Activated naive CD8-positive, alpha-beta T cell treated with anti-CD3 and anti-CD28 coated beads, Interleukin-2, amount 10 ng/mL, durations not matched to agents 7 days and 5 days (primary cell): ENCODE measurements around the gene KRTAP5-1. TPM values are rescaled to one million over a fixed set of nuclear protein-coding genes. Genes with fewer than 3 reads are reported as not detected.

Experiments
- ATAC-seq: fragments of 150-1000 bp; cut with Tn5 transposase; one replicate; pipeline ENCODE4 v1.10.0; 2021; ENCODE audit warnings: low read depth, moderate library complexity
- POLR2A ChIA-PET: fragments of 350-600 bp; sonication (Branson Sonifier 250); formaldehyde crosslinking; loops from one replicate; lab custom pipeline; 2021; ENCODE audit warnings: antibody characterized with exemption; lab: Charles Lee
- DNase-seq: peaks from one replicate; pipeline ENCODE4 v3.0.0; 2021
- H3K27ac Mint-ChIP-seq: one replicate; pipeline ENCODE4 v1.8.0; 2022; ENCODE audit warnings: mild to moderate bottlenecking, mixed read lengths
- H3K27me3 Mint-ChIP-seq: one replicate; pipeline ENCODE4 v1.8.0; 2022; ENCODE audit warnings: mild to moderate bottlenecking, moderate library complexity, mixed read lengths
- H3K36me3 Mint-ChIP-seq: one replicate; pipeline ENCODE4 v1.8.0; 2021; ENCODE audit warnings: mild to moderate bottlenecking, mixed read lengths
- H3K4me1 Mint-ChIP-seq: one replicate; pipeline ENCODE4 v1.8.0; 2021; ENCODE audit warnings: mixed read lengths
- H3K4me3 Mint-ChIP-seq: one replicate; pipeline ENCODE4 v1.8.0; 2022; ENCODE audit warnings: mild to moderate bottlenecking, moderate library complexity, mixed read lengths
- H3K9me3 Mint-ChIP-seq: one replicate; pipeline ENCODE4 v1.8.0; 2021; ENCODE audit warnings: mixed read lengths
- total RNA-seq, 2 experiments: library from RNA; stranded (reverse); gene quantifications; one replicate each; pipeline ENCODE4 v1.2.3, GENCODE V29; 2021

The KRTAP5-1 gene
- total RNA-seq, 2 experiments from 2014 or later, result not detected

DNA sequence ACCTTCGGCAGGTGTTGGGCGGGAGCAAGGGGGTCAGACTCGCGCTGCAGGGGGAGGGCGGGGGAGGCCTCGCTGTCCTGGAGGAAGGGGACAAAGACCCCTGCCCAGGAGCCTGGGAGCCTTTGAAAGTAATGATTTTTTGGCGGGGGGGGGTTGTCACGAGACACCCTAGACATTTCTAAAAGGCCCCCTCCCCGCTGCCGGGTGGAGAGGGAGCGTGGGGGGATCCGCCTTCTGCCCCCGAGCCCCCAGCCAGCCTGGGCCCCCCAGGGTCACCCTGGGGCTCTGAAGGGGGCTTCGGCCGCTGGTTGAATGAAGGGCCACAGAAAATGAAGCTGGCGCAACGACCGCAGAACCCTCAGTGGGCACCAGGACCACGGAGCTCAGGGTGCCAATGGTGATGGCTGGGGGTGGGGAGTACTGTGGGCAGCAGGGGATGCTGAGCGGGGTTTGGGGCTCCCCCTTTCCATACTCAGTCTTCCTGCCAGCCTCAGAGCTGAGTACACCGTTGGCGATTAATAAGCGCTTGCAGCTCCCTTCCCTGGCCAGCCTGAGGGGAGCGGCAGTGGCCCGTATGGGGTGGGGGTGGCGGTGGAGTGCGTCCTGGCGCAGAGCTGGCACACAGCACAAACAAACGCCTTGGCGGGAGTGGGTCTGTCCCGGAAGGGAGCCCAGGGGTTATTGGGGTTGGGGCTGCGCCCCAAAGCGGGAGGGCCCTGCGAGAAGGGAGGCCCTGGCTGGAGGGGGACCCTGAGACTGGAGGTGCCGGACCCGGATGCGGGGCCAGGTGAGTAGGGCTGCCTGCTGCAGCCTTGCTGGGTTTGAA, 11.8 kb downstream of the KRTAP5-1 start:
- H3K27me3 Mint-ChIP-seq, result peaks cover 30% of the 10 kb centered on the region
- H3K4me3 Mint-ChIP-seq, result no peak overlapping the region
- POLR2A ChIA-PET, result interaction anchor here (0.9 to 1.1 kb wide), 2 partner anchors 26 to 311 kb away, joined by 4 read pairs; no protein-coding TSS in a partner anchor
- ATAC-seq (no peak), DNase-seq (peak; percentile 54)
- H3K9me3 Mint-ChIP-seq, result no peaks in the 10 kb centered on the region
- no peak overlapping the region for H3K27ac Mint-ChIP-seq
- H3K36me3 Mint-ChIP-seq, result no peaks in the 10 kb centered on the region
- no peaks in the 10 kb centered on the region for H3K4me1 Mint-ChIP-seq

DNA sequence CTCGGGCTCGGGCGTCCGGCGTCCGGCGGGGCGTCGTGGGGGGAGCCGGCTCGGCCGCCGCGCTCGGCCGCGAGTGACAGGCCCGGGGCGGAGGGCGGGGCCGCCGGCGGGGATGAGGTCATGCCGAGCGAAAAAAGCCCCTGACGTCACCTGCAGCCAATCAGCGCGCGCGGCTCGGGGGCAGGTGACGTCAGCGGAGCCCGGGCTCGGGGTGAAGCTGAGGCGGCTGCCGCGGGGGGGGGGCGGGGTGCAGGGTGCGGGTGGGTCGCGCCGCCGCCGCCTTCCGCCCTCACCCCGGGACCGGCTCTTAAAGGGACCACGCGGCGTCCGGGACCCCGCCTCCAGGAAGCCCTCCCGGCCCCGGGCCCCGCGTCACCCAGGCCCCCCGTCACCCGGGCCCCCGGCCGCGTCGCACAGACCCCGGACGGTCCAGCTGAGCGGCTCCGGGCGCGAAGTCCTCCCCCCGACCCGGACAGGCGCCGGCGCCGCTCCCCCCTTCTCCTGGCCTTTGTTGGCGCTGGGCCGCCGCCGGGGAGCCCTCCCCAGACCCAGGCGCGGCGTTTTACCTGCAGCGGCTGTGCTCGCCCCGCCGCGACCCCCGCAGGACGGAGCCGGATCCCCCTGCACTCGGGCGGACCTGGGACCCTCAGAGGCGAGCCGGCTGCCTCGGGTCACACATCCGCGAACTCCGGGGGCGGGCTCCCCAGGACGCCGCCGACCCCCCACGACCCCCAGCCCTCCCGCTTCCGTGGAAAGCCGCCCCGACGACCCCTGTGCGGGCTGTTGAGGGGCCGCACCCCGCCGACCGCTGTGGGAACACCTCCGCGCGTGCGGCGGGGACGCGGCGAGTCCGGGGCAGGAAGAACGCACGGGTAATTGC, 12.6 kb downstream of the KRTAP5-1 start, which contains the start of gene DUSP8:
DUSP8 (minus strand) TSS at position 75 of the 880 bp plus-strand sequence. CDS start 6,445 bp downstream, outside the sequence.
- H3K27ac Mint-ChIP-seq, result no peak within 1 kb of the TSS

GRCh38 chr11:1571760-1572196, 13.3 kb downstream of the KRTAP5-1 start:
- peak; percentile 6 for ATAC-seq
- H3K27me3 Mint-ChIP-seq, result peaks cover 28% of the 10 kb centered on the region
- POLR2A ChIA-PET, result no interaction called here
- no peak overlapping the region for H3K27ac Mint-ChIP-seq
- no peaks in the 10 kb centered on the region for H3K9me3 Mint-ChIP-seq
- H3K4me3 Mint-ChIP-seq, result no peak overlapping the region
- DNase-seq, result no peak
- no peaks in the 10 kb centered on the region for H3K4me1 Mint-ChIP-seq
- no peaks in the 10 kb centered on the region for H3K36me3 Mint-ChIP-seq

More for the DNA sequence above, 12.6 kb downstream of the KRTAP5-1 start, which contains the start of gene DUSP8:
- H3K36me3 Mint-ChIP-seq, result no peaks in the 10 kb centered on the region
- POLR2A ChIA-PET, result interaction anchor here (1.1 kb wide), 1 partner anchor 310 kb away, joined by 4 read pairs; no protein-coding TSS in a partner anchor
- ATAC-seq, result peak; percentile 78
- H3K4me1 Mint-ChIP-seq, result no peaks in the 10 kb centered on the region
- H3K9me3 Mint-ChIP-seq, result no peaks in the 10 kb centered on the region
- H3K27me3 Mint-ChIP-seq, result peaks cover 28% of the 10 kb centered on the region
- no peak within 1 kb of the TSS for H3K4me3 Mint-ChIP-seq
- peak; percentile 93 for DNase-seq

DNA sequence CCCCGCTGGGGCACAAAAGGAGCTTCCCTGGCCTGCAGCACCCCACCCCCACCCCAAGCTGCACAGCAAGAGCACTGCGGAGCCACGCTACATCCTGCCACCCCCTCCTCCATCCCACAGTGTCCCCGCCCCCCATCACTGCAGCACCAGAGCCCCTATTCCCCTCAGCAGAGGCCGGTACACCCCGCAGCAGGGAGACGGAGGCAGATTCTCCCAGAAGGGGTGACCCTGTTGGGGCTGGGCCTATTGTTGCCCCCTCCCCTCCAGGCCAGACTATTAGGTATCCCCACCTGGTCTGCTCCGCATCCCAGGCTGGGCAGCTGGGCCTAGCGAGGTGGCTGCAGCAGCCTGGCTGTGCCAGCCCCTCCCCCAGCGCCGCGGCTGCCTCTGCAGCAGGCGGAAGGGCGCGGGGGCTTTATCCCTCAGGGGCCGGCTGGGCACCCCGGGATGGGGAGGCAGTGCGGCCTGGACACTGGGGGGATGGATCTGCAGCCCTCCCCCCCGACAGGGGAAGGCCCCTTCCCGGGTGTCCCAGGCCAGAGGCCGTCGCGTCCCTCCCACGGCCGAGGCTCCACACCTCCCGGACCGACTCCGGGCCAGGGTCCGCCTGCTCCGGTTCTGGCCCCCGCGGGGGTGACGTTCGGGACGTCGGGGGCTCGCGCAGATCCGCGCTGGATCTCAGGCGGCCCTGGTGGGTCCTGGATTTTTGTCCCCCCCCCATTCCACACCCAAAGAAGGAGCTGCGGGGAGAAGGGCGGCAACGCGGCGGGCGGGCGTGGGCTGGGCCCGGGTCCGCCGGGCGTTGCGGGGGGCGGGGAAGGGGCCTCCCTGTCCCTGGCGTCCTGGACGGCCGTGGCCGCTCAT, 14.0 kb downstream of the KRTAP5-1 start:
- H3K27ac Mint-ChIP-seq, result no peak overlapping the region
- no peaks in the 10 kb centered on the region for H3K36me3 Mint-ChIP-seq
- peak; percentile 45 for DNase-seq
- no peaks in the 10 kb centered on the region for H3K4me1 Mint-ChIP-seq
- ATAC-seq, result no peak
- POLR2A ChIA-PET, result no interaction called here
- H3K27me3 Mint-ChIP-seq, result peaks cover 28% of the 10 kb centered on the region
- no peaks in the 10 kb centered on the region for H3K9me3 Mint-ChIP-seq
- H3K4me3 Mint-ChIP-seq, result peak overlapping the region; percentile 48

DNA sequence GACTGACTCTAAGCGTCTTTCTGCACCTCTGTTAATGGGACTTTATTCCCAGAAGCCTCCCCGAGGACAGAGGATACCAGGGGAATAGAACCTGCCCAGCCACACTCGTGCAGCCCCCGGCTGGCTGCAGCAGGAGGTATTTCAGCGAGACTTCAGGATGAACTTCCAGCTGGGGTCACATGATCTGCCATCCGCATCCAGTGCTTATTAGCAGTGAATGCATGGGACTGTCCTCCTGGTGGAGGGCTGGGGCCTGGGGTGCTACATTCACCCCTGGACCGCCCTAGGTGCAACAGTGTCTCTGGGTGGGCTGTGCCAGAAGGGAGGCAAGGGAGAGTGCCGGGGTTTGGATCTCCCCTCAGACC, 14.6 kb downstream of the KRTAP5-1 start:
- no peak overlapping the region for H3K27ac Mint-ChIP-seq
- no peak for ATAC-seq
- no peak for DNase-seq
- no peaks in the 10 kb centered on the region for H3K4me1 Mint-ChIP-seq
- no peaks in the 10 kb centered on the region for H3K36me3 Mint-ChIP-seq
- POLR2A ChIA-PET, result no interaction called here
- H3K9me3 Mint-ChIP-seq, result no peaks in the 10 kb centered on the region
- H3K27me3 Mint-ChIP-seq, result peaks cover 28% of the 10 kb centered on the region
- peak overlapping the region; percentile 48 for H3K4me3 Mint-ChIP-seq

- DNase-seq, result no peak
- no peak for ATAC-seq
- Mint-ChIP-seq H3K27ac (no peak overlapping the region), H3K27me3 (peaks cover 26% of the 10 kb centered on the region), H3K9me3 (no peaks in the 10 kb centered on the region), H3K4me1 (no peaks in the 10 kb centered on the region), H3K4me3 (no peak overlapping the region), H3K36me3 (no peaks in the 10 kb centered on the region)
- POLR2A ChIA-PET, result no interaction called here
These were observed 15.1 kb downstream of the KRTAP5-1 start for GRCh38 chr11:1570001-1570453.

DNA sequence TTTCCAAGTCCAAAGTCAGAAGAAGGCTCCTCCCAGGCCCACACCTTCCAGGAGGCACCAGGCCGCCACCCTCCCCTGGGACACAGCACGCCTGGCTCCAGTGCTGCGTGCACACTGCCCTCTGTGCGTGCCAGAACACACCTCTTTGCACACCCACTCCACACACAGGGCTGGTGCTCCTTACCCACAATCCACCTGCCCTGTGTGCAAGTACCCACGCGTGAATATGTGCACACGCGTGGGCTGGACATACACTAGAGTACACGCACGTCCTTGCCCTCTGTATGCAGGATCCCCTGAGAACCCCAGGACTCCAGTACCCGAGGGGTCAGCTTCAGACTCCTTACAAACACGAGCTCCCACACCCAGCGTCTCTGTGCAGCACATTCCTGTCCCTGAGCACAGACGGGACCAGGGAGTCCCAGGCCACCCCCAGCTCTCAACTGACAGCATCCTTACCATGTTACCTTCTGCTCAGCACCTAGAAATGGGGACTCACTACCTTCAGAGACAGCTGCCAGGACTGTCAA, 15.8 kb downstream of the KRTAP5-1 start:
- DNase-seq, result no peak

GRCh38 chr11:1568441-1568911, 16.6 kb downstream of the KRTAP5-1 start:
- no peak for DNase-seq
- Mint-ChIP-seq H3K4me3 (no peak overlapping the region), H3K27me3 (peaks cover 16% of the 10 kb centered on the region), H3K27ac (no peak overlapping the region), H3K4me1 (no peaks in the 10 kb centered on the region), H3K36me3 (no peaks in the 10 kb centered on the region), H3K9me3 (no peaks in the 10 kb centered on the region)
- ATAC-seq, result no peak
- POLR2A ChIA-PET, result no interaction called here

More for the DNA sequence above, 15.8 kb downstream of the KRTAP5-1 start:
- ATAC-seq, result no peak
- H3K4me1 Mint-ChIP-seq, result no peaks in the 10 kb centered on the region
- POLR2A ChIA-PET, result no interaction called here
- no peaks in the 10 kb centered on the region for H3K9me3 Mint-ChIP-seq
- no peak overlapping the region for H3K27ac Mint-ChIP-seq
- H3K27me3 Mint-ChIP-seq, result peaks cover 23% of the 10 kb centered on the region
- H3K4me3 Mint-ChIP-seq, result no peak overlapping the region
- no peaks in the 10 kb centered on the region for H3K36me3 Mint-ChIP-seq

- Mint-ChIP-seq H3K36me3 (no peaks in the 10 kb centered on the region), H3K9me3 (no peaks in the 10 kb centered on the region), H3K4me3 (no peak overlapping the region), H3K27me3 (peaks cover 13% of the 10 kb centered on the region), H3K27ac (no peak overlapping the region), H3K4me1 (no peaks in the 10 kb centered on the region)
- DNase-seq (no peak), ATAC-seq (no peak)
- POLR2A ChIA-PET, result no interaction called here
These were observed 17.4 kb downstream of the KRTAP5-1 start for GRCh38 chr11:1567721-1568100.

- POLR2A ChIA-PET, result no interaction called here
- H3K27me3 Mint-ChIP-seq, result peaks cover 13% of the 10 kb centered on the region
- no peaks in the 10 kb centered on the region for H3K4me1 Mint-ChIP-seq
- ATAC-seq (no peak), DNase-seq (no peak)
- H3K27ac Mint-ChIP-seq, result no peak overlapping the region
- no peaks in the 10 kb centered on the region for H3K36me3 Mint-ChIP-seq
- no peak overlapping the region for H3K4me3 Mint-ChIP-seq
- H3K9me3 Mint-ChIP-seq, result no peaks in the 10 kb centered on the region
These were observed 17.9 kb downstream of the KRTAP5-1 start for GRCh38 chr11:1567052-1567720.

DNA sequence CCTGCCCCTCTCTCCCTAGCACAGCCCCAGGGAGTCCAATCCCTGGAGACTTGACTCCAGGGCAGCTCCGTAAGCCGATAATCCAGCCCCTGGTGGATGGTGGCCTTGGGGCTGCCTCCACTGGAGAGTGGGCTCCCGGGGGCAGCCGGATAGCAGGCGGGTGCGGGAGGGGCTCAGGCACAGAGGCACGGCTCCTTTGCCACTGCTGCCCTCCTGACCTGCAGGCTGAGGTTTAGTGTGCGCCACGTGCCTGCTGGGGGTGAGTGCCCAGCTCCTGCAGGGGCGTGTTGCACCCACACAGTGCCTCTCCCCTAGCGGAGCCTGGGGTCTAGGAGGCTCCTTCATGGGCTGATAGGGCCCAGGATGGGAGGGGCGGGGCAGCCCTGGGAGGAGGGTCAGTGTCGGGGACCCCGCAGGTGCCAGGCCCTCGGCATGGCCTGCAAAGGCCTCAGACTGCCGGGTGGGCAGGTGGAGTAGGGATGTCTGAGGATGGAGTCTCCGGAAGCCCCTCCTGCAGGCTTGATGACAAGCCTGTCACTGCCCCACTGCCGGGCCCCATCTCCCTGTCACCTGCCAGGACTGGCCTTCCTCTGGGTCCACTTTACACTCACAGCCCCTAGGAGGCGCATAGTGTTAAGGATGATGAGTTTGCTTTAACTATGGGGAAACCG, 18.6 kb downstream of the KRTAP5-1 start:
- Mint-ChIP-seq H3K36me3 (no peaks in the 10 kb centered on the region), H3K27me3 (peaks cover 13% of the 10 kb centered on the region), H3K27ac (no peak overlapping the region), H3K4me3 (no peak overlapping the region), H3K4me1 (no peaks in the 10 kb centered on the region), H3K9me3 (no peaks in the 10 kb centered on the region)
- no peak for ATAC-seq
- POLR2A ChIA-PET, result no interaction called here
- no peak for DNase-seq

DNA sequence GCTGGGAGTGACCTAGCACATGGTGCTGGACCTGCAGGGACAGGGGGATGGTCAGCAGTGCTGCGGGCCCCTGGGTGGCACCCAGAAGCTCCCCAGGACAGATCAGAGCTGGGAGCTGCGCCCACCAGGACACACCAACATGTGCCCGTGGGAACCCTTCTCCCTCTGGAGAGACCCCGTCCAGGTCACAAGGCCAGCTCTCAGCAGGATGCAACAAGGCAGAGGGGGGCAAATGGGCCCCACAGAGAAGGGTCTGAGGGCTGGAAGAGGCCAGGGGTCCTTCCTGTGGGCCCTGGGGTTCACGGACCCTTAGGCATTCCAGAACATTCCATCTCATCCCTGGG, 19.2 kb downstream of the KRTAP5-1 start:
- POLR2A ChIA-PET, result no interaction called here

More for the DNA sequence above, 19.2 kb downstream of the KRTAP5-1 start:
- Mint-ChIP-seq H3K36me3 (no peaks in the 10 kb centered on the region), H3K27ac (no peak overlapping the region), H3K4me3 (no peak overlapping the region), H3K4me1 (no peaks in the 10 kb centered on the region), H3K27me3 (peaks cover 12% of the 10 kb centered on the region), H3K9me3 (no peaks in the 10 kb centered on the region)
- DNase-seq, result no peak
- no peak for ATAC-seq
